SK-N-SH (cell line): ENCODE measurements around the gene KRTAP5-4.

Source experiments
- NFIC ChIP-seq: IDR thresholded peaks from 2 replicates; pipeline ENCODE4 v1.4.0; 2012; ENCODE audit warnings: borderline replicate concordance
- RAD21 ChIP-seq: IDR thresholded peaks from 2 replicates; pipeline ENCODE4 v1.6.1; 2012; ENCODE audit warnings: mild to moderate bottlenecking, low read length
- SIN3A ChIP-seq: IDR thresholded peaks from 2 replicates; pipeline ENCODE4 v1.6.1; 2012; ENCODE audit warnings: low read depth, mild to moderate bottlenecking, low read length, moderate library complexity, borderline replicate concordance
- TF ChIP-seq, protein P1 (sequence below): fragments of 200-600 bp; sonication (generic); IDR thresholded peaks from 2 replicates; pipeline ENCODE4 v1.6.1; 2017; ENCODE audit warnings: antibody characterized with exemption, mild to moderate bottlenecking, moderate library complexity

- TF ChIP-seq RAD21 = no peak
- TF ChIP-seq SIN3A = no peak
- no peak for TF ChIP-seq NFIC
- TF ChIP-seq, protein P1, sequence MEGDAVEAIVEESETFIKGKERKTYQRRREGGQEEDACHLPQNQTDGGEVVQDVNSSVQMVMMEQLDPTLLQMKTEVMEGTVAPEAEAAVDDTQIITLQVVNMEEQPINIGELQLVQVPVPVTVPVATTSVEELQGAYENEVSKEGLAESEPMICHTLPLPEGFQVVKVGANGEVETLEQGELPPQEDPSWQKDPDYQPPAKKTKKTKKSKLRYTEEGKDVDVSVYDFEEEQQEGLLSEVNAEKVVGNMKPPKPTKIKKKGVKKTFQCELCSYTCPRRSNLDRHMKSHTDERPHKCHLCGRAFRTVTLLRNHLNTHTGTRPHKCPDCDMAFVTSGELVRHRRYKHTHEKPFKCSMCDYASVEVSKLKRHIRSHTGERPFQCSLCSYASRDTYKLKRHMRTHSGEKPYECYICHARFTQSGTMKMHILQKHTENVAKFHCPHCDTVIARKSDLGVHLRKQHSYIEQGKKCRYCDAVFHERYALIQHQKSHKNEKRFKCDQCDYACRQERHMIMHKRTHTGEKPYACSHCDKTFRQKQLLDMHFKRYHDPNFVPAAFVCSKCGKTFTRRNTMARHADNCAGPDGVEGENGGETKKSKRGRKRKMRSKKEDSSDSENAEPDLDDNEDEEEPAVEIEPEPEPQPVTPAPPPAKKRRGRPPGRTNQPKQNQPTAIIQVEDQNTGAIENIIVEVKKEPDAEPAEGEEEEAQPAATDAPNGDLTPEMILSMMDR = no peak
Measured at GRCh38 chr11:1604711-1605110, 17.2 kb downstream of the KRTAP5-4 start.
